KBM-7 (cell line): Measurements from ENCODE around the gene MCIDAS.

ENCODE experiments used
- DNase-seq: peaks from one replicate; pipeline ENCODE4 v3.0.0-alpha.2; 2015
- in situ Hi-C: fragments of 300-500 bp; cut with MboI; formaldehyde crosslinking; loops from 2 replicates; pipeline ENCODE4 v1.14.3; 2020; ENCODE audit warnings: low sequenced_read_pairs, low pct_unique_long_range_greater_than_20kb, mixed read lengths

Gene MCIDAS

DNA sequence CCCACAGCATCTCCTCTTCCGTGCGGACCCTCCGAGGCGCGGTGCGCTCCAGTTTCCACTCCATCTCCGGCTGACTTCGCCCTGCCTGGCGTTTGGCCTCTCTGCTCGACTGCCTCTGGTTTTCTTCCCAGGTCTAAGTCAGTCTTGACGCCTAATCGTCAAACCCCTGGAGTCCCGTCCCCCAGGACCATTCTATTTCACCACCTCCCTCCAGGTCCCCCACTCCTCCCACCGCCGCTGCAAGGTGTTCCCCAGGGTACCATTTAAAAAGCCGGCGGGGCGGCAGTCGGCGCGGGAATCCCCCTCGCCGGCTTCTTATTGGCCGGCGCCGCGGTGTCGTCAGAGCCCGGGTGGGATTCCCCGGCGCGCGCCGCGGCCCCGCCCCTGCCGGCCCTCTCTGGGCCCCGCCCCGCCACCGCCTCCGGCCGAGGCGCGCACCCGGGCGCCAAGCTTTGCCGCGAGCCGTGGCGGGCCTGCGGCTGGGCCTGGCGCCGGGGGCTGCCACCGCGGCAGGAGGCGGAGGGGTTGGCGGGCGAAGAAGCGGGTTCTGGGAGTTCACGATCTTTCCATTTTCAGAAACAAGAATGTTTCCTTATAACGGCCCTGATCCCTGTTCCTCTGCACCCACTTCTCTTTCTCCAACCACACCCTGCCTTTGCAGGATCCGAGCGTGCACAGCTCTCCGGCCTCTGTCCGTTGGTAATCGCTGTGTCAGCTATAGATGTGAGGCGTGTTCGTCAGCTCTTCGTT lies 54.0 kb downstream of the MCIDAS start, which contains the start of gene CDC20B:
TSS of gene CDC20B (minus strand) at position 241 of the 750 bp plus-strand sequence. CDS start at position 64, 177 bp downstream.
- in situ Hi-C loops, result no loop called here
- DNase-seq, result peak; percentile 67

- in situ Hi-C loops, result no loop called here
- peak; percentile 80 for DNase-seq
Observed at GRCh38 chr5:55172051-55172899, 54.8 kb downstream of the MCIDAS start.

DNA sequence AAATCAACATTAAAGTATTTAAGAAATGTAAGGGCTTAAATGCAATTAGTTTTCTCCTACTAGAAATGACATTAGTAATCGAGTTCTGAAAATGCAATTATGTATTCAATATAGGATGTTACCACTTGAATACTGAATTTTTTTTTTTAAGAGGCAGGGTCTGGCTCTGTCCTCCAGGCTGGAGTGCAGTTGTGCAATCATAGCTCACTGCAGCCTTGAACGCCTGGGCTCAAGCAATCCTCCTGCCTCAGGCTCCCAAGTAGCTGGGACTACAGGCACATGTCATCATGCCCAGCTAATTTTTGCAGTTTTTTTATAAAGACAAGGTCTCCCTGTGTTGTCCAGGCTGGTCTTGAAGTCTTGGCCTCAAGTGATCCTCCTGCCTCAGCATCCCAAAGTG lies 55.6 kb downstream of the MCIDAS start:
- no peak for DNase-seq
- in situ Hi-C loops, result no loop called here
